ENCODE results near the gene GPRASP3. TPM values are rescaled to one million over a fixed set of nuclear protein-coding genes. Genes with fewer than 3 reads are reported as not detected.
A peak's percentile ranks its signal among the peaks of the same experiment; 100 is the strongest.
"Not testable (repeated sequence)": the region's sequence is repeated elsewhere in the genome, so short reads cannot be mapped to it uniquely, and the experiment has no call there.

Gene GPRASP3
- 1 to 10 TPM; 3.7 to 4.0 TPM for total RNA-seq

- H3K9ac ChIP-seq (ENCODE audit: low read depth in 2 of 2, low read length in 2 of 2), result peak within 1 kb of the TSS; percentile 30 to 57
- peak within 1 kb of the TSS; percentile 38 for H3K4me3 ChIP-seq
- intact Hi-C loops (cut with DNase I), result no loop called here
- DNase-seq, result peak; percentile 81
- no peaks in the 10 kb centered on the region for H3K9me3 ChIP-seq
- H3K36me3 ChIP-seq, result no peaks in the 10 kb centered on the region
- H3K4me1 ChIP-seq, result no peaks in the 10 kb centered on the region
- no peak within 1 kb of the TSS for H3K27ac ChIP-seq
- TF ChIP-seq CTCF (IDR thresholded peaks at IDR 0.05), result no peak
- no peaks in the 10 kb centered on the region for H3K27me3 ChIP-seq
Measured at GRCh38 chrX:102720237-102721168, at the start of gene GPRASP3. Gene GPRASP3 (plus strand): TSS chrX:102720743. CDS start chrX:102748996, 28,253 bp downstream.

GRCh38 chrX:102672856-102673255 is 47.7 kb upstream of the GPRASP3 start:
- Histone ChIP-seq H3K4me1 (no peaks in the 10 kb centered on the region), H3K36me3 (no peaks in the 10 kb centered on the region), H3K4me3 (no peak overlapping the region), H3K9me3 (no peaks in the 10 kb centered on the region), H3K27ac (no peak overlapping the region), H3K9ac (ENCODE audit: low read depth in 2 of 2, low read length in 2 of 2) (no peak overlapping the region), H3K27me3 (no peaks in the 10 kb centered on the region)
- no peak for TF ChIP-seq CTCF (IDR thresholded peaks at IDR 0.05)
- intact Hi-C loops (cut with DNase I), result no loop called here
- DNase-seq, result no peak

- intact Hi-C loops (cut with DNase I); H3K36me3 ChIP-seq; H3K4me1 ChIP-seq; DNase-seq; H3K9ac ChIP-seq (ENCODE audit: low read depth in 2 of 2, low read length in 2 of 2); H3K27me3 ChIP-seq; H3K4me3 ChIP-seq; H3K9me3 ChIP-seq; H3K27ac ChIP-seq: not testable (repeated sequence)
Measured at GRCh38 chrX:102677479-102677878, 43.1 kb upstream of the GPRASP3 start.

- no peak for TF ChIP-seq CTCF (IDR thresholded peaks at IDR 0.05)
- intact Hi-C loops (cut with DNase I), result no loop called here
- Histone ChIP-seq H3K27ac (no peak overlapping the region), H3K4me3 (no peak overlapping the region), H3K9ac (ENCODE audit: low read depth in 2 of 2, low read length in 2 of 2) (no peak overlapping the region), H3K36me3 (no peaks in the 10 kb centered on the region), H3K4me1 (no peaks in the 10 kb centered on the region), H3K27me3 (no peaks in the 10 kb centered on the region), H3K9me3 (no peaks in the 10 kb centered on the region)
- DNase-seq, result no peak
Measured at GRCh38 chrX:102684772-102685520, 35.6 kb upstream of the GPRASP3 start.

- DNase-seq, result no peak
- Histone ChIP-seq H3K4me3 (no peak overlapping the region), H3K9ac (ENCODE audit: low read depth in 2 of 2, low read length in 2 of 2) (no peak overlapping the region), H3K27me3 (no peaks in the 10 kb centered on the region), H3K4me1 (no peaks in the 10 kb centered on the region), H3K9me3 (no peaks in the 10 kb centered on the region), H3K36me3 (no peaks in the 10 kb centered on the region), H3K27ac (no peak overlapping the region)
- no peak for TF ChIP-seq CTCF (IDR thresholded peaks at IDR 0.05)
- intact Hi-C loops (cut with DNase I), result no loop called here
Measured at GRCh38 chrX:102694749-102695148, 25.8 kb upstream of the GPRASP3 start.
